ENCODE measurements around the gene PAK2. TPM values are rescaled to one million over a fixed set of nuclear protein-coding genes. Genes with fewer than 3 reads are reported as not detected.

Gene PAK2
- total RNA-seq, 1 experiment from 2014 or later = 50.7 TPM

GRCh38 chr3:196694941-196695848, 44.5 kb upstream of the PAK2 start:
- POLR2A ChIA-PET = no interaction called here
- Mint-ChIP-seq H3K27me3 (ENCODE audit: low read depth) (no peaks in the 10 kb centered on the region), H3K4me3 (no peak overlapping the region), H3K27ac (no peak overlapping the region), H3K36me3 (no peaks in the 10 kb centered on the region), H3K9me3 (no peaks in the 10 kb centered on the region), H3K4me1 (no peaks in the 10 kb centered on the region)
- ATAC-seq (no peak), DNase-seq (ENCODE audit: low spot score) (no peak)
- TF ChIP-seq NR1H2 (CRISPR knock-in tag; IDR thresholded peaks at IDR 0.05) (no peak), RORB (CRISPR knock-in tag; IDR thresholded peaks at IDR 0.05) (no peak), SP1 (CRISPR knock-in tag; conservative IDR thresholded peaks at IDR 0.05) (no peak), ZNF219 (CRISPR knock-in tag; IDR thresholded peaks at IDR 0.05; ENCODE audit: borderline replicate concordance) (no peak), GRHL2 (CRISPR knock-in tag; IDR thresholded peaks at IDR 0.05; ENCODE audit: insufficient replicate concordance, severe bottlenecking) (no peak)
- TF ChIP-seq, protein P1, sequence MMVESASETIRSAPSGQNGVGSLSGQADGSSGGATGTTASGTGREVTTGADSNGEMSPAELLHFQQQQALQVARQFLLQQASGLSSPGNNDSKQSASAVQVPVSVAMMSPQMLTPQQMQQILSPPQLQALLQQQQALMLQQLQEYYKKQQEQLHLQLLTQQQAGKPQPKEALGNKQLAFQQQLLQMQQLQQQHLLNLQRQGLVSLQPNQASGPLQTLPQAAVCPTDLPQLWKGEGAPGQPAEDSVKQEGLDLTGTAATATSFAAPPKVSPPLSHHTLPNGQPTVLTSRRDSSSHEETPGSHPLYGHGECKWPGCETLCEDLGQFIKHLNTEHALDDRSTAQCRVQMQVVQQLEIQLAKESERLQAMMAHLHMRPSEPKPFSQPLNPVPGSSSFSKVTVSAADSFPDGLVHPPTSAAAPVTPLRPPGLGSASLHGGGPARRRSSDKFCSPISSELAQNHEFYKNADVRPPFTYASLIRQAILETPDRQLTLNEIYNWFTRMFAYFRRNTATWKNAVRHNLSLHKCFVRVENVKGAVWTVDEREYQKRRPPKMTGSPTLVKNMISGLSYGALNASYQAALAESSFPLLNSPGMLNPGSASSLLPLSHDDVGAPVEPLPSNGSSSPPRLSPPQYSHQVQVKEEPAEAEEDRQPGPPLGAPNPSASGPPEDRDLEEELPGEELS (CRISPR knock-in tag; IDR thresholded peaks at IDR 0.05) = no peak
- CTCF ChIA-PET = interaction anchor here (0.6 to 0.9 kb wide), 2 partner anchors 86 to 122 kb away, joined by 3 read pairs; no protein-coding TSS in a partner anchor

DNA sequence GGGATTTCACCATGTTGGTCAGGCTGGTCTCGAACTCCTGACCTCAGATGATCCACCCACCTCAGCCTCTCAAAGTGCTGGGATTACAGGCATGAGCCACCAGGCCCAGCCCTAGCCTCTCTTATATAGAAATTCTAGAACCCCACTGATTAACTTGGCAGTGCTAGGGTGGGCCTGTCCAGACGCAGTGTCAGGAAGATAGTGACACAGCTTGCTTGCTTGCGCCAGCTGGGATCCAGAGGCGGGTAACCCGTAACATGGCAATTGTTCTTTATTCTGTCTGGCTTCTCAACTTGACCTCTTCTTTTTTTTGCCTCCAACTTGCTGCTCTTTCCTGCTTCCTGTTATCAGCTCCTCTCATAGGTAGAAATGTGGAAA, 43.8 kb upstream of the PAK2 start:
- DNase-seq (ENCODE audit: low spot score) (no peak), ATAC-seq (no peak)
- H3K4me1 Mint-ChIP-seq = no peaks in the 10 kb centered on the region
- CTCF ChIA-PET = interaction anchor here (0.6 to 0.9 kb wide), 2 partner anchors 86 to 122 kb away, joined by 3 read pairs; no protein-coding TSS in a partner anchor
- no peak overlapping the region for H3K27ac Mint-ChIP-seq
- H3K4me3 Mint-ChIP-seq = no peak overlapping the region
- TF ChIP-seq E2F5 (CRISPR knock-in tag; IDR thresholded peaks at IDR 0.05) = no peak
- no peak for TF ChIP-seq MAX (CRISPR knock-in tag; IDR thresholded peaks at IDR 0.05)
- H3K36me3 Mint-ChIP-seq = no peaks in the 10 kb centered on the region
- no peaks in the 10 kb centered on the region for H3K27me3 Mint-ChIP-seq (ENCODE audit: low read depth)
- POLR2A ChIA-PET = no interaction called here
- H3K9me3 Mint-ChIP-seq = no peaks in the 10 kb centered on the region

GRCh38 chr3:196697270-196697669, 42.4 kb upstream of the PAK2 start:
- no peaks in the 10 kb centered on the region for H3K4me1 Mint-ChIP-seq
- no peak for ATAC-seq
- CTCF ChIA-PET = no interaction called here
- TF ChIP-seq, protein P2, sequence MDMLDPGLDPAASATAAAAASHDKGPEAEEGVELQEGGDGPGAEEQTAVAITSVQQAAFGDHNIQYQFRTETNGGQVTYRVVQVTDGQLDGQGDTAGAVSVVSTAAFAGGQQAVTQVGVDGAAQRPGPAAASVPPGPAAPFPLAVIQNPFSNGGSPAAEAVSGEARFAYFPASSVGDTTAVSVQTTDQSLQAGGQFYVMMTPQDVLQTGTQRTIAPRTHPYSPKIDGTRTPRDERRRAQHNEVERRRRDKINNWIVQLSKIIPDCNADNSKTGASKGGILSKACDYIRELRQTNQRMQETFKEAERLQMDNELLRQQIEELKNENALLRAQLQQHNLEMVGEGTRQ (CRISPR knock-in tag; IDR thresholded peaks at IDR 0.05) = no peak
- TF ChIP-seq ZNF423 (CRISPR knock-in tag; IDR thresholded peaks at IDR 0.05) (no peak), FOXJ3 (CRISPR knock-in tag; IDR thresholded peaks at IDR 0.05; ENCODE audit: borderline replicate concordance) (no peak), ATF2 (CRISPR knock-in tag; IDR thresholded peaks at IDR 0.05; ENCODE audit: borderline replicate concordance, low read depth) (no peak), SMAD4 (CRISPR knock-in tag; IDR thresholded peaks at IDR 0.05) (no peak), TEAD4 (CRISPR knock-in tag; IDR thresholded peaks at IDR 0.05) (no peak), HMGA2 (CRISPR knock-in tag; IDR thresholded peaks at IDR 0.05) (no peak), ZNF317 (CRISPR knock-in tag; IDR thresholded peaks at IDR 0.05; ENCODE audit: borderline replicate concordance, low read depth) (no peak), JAZF1 (CRISPR knock-in tag; IDR thresholded peaks at IDR 0.05) (no peak), HMGXB4 (CRISPR knock-in tag; IDR thresholded peaks at IDR 0.05) (no peak)
- TF ChIP-seq, protein P3, sequence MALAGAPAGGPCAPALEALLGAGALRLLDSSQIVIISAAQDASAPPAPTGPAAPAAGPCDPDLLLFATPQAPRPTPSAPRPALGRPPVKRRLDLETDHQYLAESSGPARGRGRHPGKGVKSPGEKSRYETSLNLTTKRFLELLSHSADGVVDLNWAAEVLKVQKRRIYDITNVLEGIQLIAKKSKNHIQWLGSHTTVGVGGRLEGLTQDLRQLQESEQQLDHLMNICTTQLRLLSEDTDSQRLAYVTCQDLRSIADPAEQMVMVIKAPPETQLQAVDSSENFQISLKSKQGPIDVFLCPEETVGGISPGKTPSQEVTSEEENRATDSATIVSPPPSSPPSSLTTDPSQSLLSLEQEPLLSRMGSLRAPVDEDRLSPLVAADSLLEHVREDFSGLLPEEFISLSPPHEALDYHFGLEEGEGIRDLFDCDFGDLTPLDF (CRISPR knock-in tag; IDR thresholded peaks at IDR 0.05) = no peak

More at GRCh38 chr3:196697270-196697669, 42.4 kb upstream of the PAK2 start:
- DNase-seq (ENCODE audit: low spot score) = no peak
- no peaks in the 10 kb centered on the region for H3K36me3 Mint-ChIP-seq
- no peaks in the 10 kb centered on the region for H3K27me3 Mint-ChIP-seq (ENCODE audit: low read depth)
- no peak overlapping the region for H3K4me3 Mint-ChIP-seq
- H3K27ac Mint-ChIP-seq = no peak overlapping the region
- H3K9me3 Mint-ChIP-seq = no peaks in the 10 kb centered on the region
- POLR2A ChIA-PET = no interaction called here

Measured in WTC11 (cell line).